Psoas muscle (tissue), 8 donors: ENCODE measurements around the gene FCN1. TPM values are rescaled to one million over a fixed set of nuclear protein-coding genes. Genes with fewer than 3 reads are reported as not detected.

Source experiments
- ATAC-seq, 4 donors: fragments of 200-7000 bp; cut with Tn5 transposase; one replicate each; pipeline ENCODE4 v1.9.1; 2020; ENCODE audit warnings: moderate library complexity in 3 of 4, mild to moderate bottlenecking in 2 of 4
- DNase-seq, 2 donors: peaks; one replicate each; pipeline ENCODE4 v3.0.0-alpha.2; 2020
- H3K27ac ChIP-seq: fragments of 200-600 bp; one replicate; pipeline ENCODE4 v1.8.0; 2022
- H3K27me3 ChIP-seq, 3 donors: fragments of 200-600 bp in 1 of 3; one replicate each; pipeline versions ENCODE4 v1.6.1 to v1.8.0; 2013 to 2022; ENCODE audit warnings: low read length in 2 of 3, mild to moderate bottlenecking in 2 of 3, moderate library complexity in 1 of 3; ENCODE audit not compliant: insufficient read depth in 3 of 3
- H3K36me3 ChIP-seq, 2 donors: fragments of 200-600 bp in 1 of 2; one replicate each; pipeline versions ENCODE4 v1.6.1 to v1.8.0; 2013 to 2022; ENCODE audit warnings: low read depth in 1 of 2, mild to moderate bottlenecking in 1 of 2, moderate library complexity in 1 of 2; ENCODE audit not compliant: insufficient read depth in 1 of 2
- H3K4me1 ChIP-seq: fragments of 200-600 bp; one replicate; pipeline ENCODE4 v1.8.0; 2022
- H3K4me3 ChIP-seq: fragments of 200-600 bp; one replicate; pipeline ENCODE4 v1.8.0; 2022; ENCODE audit warnings: mild to moderate bottlenecking
- H3K9me3 ChIP-seq: fragments of 200-600 bp; one replicate; pipeline ENCODE4 v1.8.0; 2022
- CTCF ChIP-seq: fragments of 200-600 bp; IDR thresholded peaks from one replicate; pipeline ENCODE4 v1.8.0; 2022; ENCODE audit warnings: antibody characterized with exemption
- WGBS, 3 donors: extraction: QIAGEN DNeasy Blood & Tissue Kit; methylation state at CpG; one replicate each; pipeline versions ENCODE4 v1.1.6 to v1.1.7; 2013; 5-methylcytosine and 5-hydroxymethylcytosine counted together
- intact Hi-C, 2 donors: fragments of 100-400 bp; cut with DNase I; formaldehyde crosslinking; loops; one replicate each; pipeline versions ENCODE4 v1.11.0 to v1.14.2; 2022
- polyA plus RNA-seq, 3 donors: library from polyadenylated mRNA; stranded (reverse); fragments of 200-250 nt; gene quantifications; one replicate each; pipeline ENCODE4 v1.2.3, GENCODE V29; 2013
- total RNA-seq, 4 donors: library from RNA; stranded (reverse); fragmentation: NEBNext Ultra II Directional in 2 of 4; extraction: Animal tissue kit (Norgen Biotek cat#: 25700) in 2 of 4; gene quantifications; one replicate each; pipeline versions ENCODE4 v1.2.1 to v1.2.4, GENCODE V29; 2021 to 2023
- donor health status: healthy with polysubstance abuse.
- donor health status: DM: no; HTN: no; CAD: no; lungs with moderate emphysema.
- donor health status: Bipolar disorder and iron deficiency.
- donor health status: healthy.
- donor health status: DM: yes; HTN: yes; CAD: no.
- donor health status: DM: no; HTN: no; CAD: no.
- donor health status: DM: no; HTN: no; CAD: no.
- donor health status: DM: yes; HTN: yes; CAD: no.

FCN1 gene
- total and polyA plus RNA-seq, 7 donors, result 0.51 to 3.9 (median 0.82) TPM

- peaks cover 0 to 34% (median 3%) of the 10 kb centered on the region in 3 donors for H3K27me3 ChIP-seq
- no peaks in the 10 kb centered on the region for H3K36me3 ChIP-seq
- ATAC-seq, result peak in 3 of 4 donors; percentile 30 to 50 (median 44)
- no peak overlapping the region for H3K27ac ChIP-seq
- H3K4me1 ChIP-seq, result no peaks in the 10 kb centered on the region
- 65 to 68% (median 66%) methylated on average over 13 of the region's 13 CpGs for WGBS, 3 donors
- intact Hi-C loops, result no loop called here
- H3K9me3 ChIP-seq, result no peaks in the 10 kb centered on the region
- DNase-seq, result peak; percentile 34 to 67
- H3K4me3 ChIP-seq, result no peak overlapping the region
- no peak for TF ChIP-seq CTCF
Observed at GRCh38 chr9:134929193-134930158, 11.8 kb upstream of the FCN1 start.

DNA sequence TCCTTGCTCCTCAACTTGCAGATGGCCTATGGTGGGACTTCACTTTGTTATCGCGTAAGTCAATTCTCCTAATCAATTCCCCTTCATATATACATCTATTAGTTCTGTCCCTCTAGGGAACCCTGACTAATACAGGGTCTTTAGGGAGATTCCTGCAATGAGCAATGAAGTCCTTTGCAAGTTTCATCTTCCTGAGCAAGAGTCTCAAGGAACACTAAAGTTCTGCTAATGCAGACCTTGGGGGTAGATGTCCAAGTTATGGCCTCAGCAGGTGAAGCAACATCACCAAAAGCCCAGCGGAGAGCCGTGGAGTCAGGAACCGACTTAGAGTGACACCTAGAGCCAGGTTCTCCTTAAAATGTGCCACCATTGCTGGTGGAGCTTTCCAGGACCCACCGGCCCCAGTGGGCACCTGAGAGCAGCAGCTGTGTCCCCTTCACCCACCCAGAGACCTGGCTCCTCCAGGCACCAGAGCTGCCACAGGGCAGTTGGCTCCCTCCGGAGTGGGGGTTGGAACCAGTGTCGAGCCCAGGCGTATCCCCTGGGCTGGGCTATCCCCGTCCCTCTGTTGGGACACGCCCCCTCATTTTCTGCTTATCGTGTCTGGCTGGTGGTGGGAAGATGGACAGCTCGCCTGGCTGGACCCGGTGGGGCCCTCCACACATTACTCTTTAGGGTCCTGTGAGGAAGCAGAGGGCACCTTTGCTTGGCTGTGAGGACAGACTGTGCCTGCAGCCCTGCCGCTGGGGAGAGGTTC, 10.9 kb upstream of the FCN1 start:
- peaks cover 0 to 29% (median 3%) of the 10 kb centered on the region in 3 donors for H3K27me3 ChIP-seq
- no peaks in the 10 kb centered on the region for H3K4me1 ChIP-seq
- DNase-seq (peak in 1 of 2 donors; percentile 50), ATAC-seq (no peak)
- no peak for TF ChIP-seq CTCF
- H3K27ac ChIP-seq, result no peak overlapping the region
- intact Hi-C loops, result no loop called here
- H3K36me3 ChIP-seq, result no peaks in the 10 kb centered on the region
- no peaks in the 10 kb centered on the region for H3K9me3 ChIP-seq
- H3K4me3 ChIP-seq, result no peak overlapping the region
- 59 to 67% (median 62%) methylated on average over 15 of the region's 15 CpGs for WGBS, 3 donors

DNA sequence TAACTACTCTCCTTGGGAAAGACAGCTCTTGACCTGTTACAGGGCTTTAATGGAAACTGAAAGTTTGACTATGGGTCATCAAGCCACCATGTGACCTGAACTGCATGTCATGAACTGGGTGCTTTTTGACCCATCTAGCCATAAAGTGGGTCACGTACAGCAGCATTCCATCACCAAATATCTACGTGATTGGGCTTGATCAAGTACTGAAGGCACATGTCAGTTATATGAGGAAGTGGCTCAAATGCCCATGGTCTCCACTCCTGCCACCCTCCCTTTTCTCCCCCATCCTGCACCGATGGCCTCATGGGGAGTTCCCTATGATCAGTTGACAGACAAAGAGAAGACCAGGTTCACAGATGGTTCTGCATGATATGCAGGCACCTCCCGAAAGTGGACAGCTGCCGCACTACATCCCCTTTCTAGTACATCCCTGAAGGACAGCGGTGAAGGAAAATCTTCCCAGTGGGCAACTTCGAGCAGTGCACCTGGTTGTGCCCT, 7.3 kb upstream of the FCN1 start:
- WGBS, 3 donors, result 76 to 89% (median 82%) methylated on average over 7 of the region's 7 CpGs
- Histone ChIP-seq H3K27ac (no peak overlapping the region), H3K4me1 (no peaks in the 10 kb centered on the region), H3K36me3 (no peaks in the 10 kb centered on the region), H3K4me3 (no peak overlapping the region), H3K9me3 (no peaks in the 10 kb centered on the region), H3K27me3 (peaks cover 0 to 13% (median 3%) of the 10 kb centered on the region in 3 donors)
- no peak for TF ChIP-seq CTCF
- peak in 1 of 2 donors; percentile 23 for DNase-seq
- intact Hi-C loops, result no loop called here
- no peak for ATAC-seq

GRCh38 chr9:134923466-134923865, 5.8 kb upstream of the FCN1 start:
- no peak for ATAC-seq

More at GRCh38 chr9:134923466-134923865, 5.8 kb upstream of the FCN1 start:
- no peak for DNase-seq
- Histone ChIP-seq H3K36me3 (no peaks in the 10 kb centered on the region), H3K9me3 (no peaks in the 10 kb centered on the region), H3K4me1 (no peaks in the 10 kb centered on the region), H3K4me3 (no peak overlapping the region), H3K27me3 (peaks cover 0 to 21% (median 0%) of the 10 kb centered on the region in 3 donors), H3K27ac (no peak overlapping the region)
- intact Hi-C loops, result no loop called here
- WGBS, 3 donors, result 66 to 71% (median 70%) methylated on average over 7 of the region's 7 CpGs
- no peak for TF ChIP-seq CTCF
